PC-3 (cell line): ENCODE results near the gene ALG14. TPM values are rescaled to one million over a fixed set of nuclear protein-coding genes. Genes with fewer than 3 reads are reported as not detected.
A peak's percentile ranks its signal among the peaks of the same experiment; 100 is the strongest.

Experiments
- ATAC-seq: fragments of 200-7000 bp; cut with Tn5 transposase; 2 replicates; pipeline ENCODE4 v1.9.1; 2020; ENCODE audit warnings: mild to moderate bottlenecking, moderate library complexity
- BruUV-seq: library from RNA; stranded (reverse); fragments of 400-500 nt; replicated peaks from 2 replicates; lab custom pipeline; 2021; lab: Mats Ljungman, UMichigan
- CTCF ChIA-PET: fragments of 300-600 bp; sonication (Branson Sonifier 250); formaldehyde crosslinking; loops from one replicate; lab custom pipeline; 2022; ENCODE audit warnings: antibody characterized with exemption; lab: Charles Lee
- POLR2A ChIA-PET: fragments of 300-600 bp; sonication (Branson Sonifier 250); formaldehyde crosslinking; loops from one replicate; lab custom pipeline; 2022; ENCODE audit warnings: antibody characterized with exemption; ENCODE audit not compliant: unreplicated experiment; lab: Charles Lee
- DNase-seq: peaks from one replicate; pipeline ENCODE4 v3.0.0-alpha.2; 2015
- H2AFZ ChIP-seq: fragments of 300-600 bp; sonication (generic); 2 replicates; pipeline ENCODE4 v1.6.0; 2016; ENCODE audit warnings: antibody characterized with exemption, low read length
- H3F3A ChIP-seq: fragments of 300-600 bp; sonication (generic); one replicate; pipeline ENCODE4 v1.6.0; 2017; ENCODE audit warnings: antibody characterized with exemption, low read length, control low read depth, mild to moderate bottlenecking; ENCODE audit not compliant: unreplicated experiment
- H3K27ac ChIP-seq: fragments of 300-600 bp; sonication (generic); 2 replicates; pipeline ENCODE4 v1.5.1; 2016; ENCODE audit warnings: mild to moderate bottlenecking, low read length
- H3K27me3 ChIP-seq: fragments of 300-600 bp; sonication (generic); 2 replicates; pipeline ENCODE4 v1.6.1; 2016; ENCODE audit warnings: low read length, mixed read lengths
- H3K36me3 ChIP-seq: fragments of 300-600 bp; sonication (generic); 2 replicates; pipeline ENCODE4 v1.6.1; 2016; ENCODE audit warnings: low read depth, mixed run types, low read length, mixed read lengths
- H3K4me1 ChIP-seq: fragments of 300-600 bp; sonication (generic); 2 replicates; pipeline ENCODE4 v1.5.1; 2016; ENCODE audit warnings: low read length; ENCODE audit not compliant: insufficient read depth
- H3K4me2 ChIP-seq: fragments of 300-600 bp; sonication (generic); 2 replicates; pipeline ENCODE4 v1.6.0; 2016; ENCODE audit warnings: low read length
- H3K4me3 ChIP-seq: fragments of 300-600 bp; sonication (generic); 2 replicates; pipeline ENCODE4 v1.5.1; 2016; ENCODE audit warnings: mild to moderate bottlenecking, low read length, mixed read lengths
- H3K79me2 ChIP-seq: fragments of 300-600 bp; sonication (generic); 2 replicates; pipeline ENCODE4 v1.6.1; 2017; ENCODE audit warnings: low read length, mixed read lengths
- H3K9ac ChIP-seq: fragments of 300-600 bp; sonication (generic); 2 replicates; pipeline ENCODE4 v1.6.0; 2016; ENCODE audit warnings: mild to moderate bottlenecking, low read length
- H3K9me2 ChIP-seq: fragments of 300-600 bp; sonication (generic); replicated peaks from 2 replicates; pipeline ENCODE4 v1.6.1; 2016; ENCODE audit warnings: mixed run types, low read length, mixed read lengths
- H3K9me3 ChIP-seq: fragments of 300-600 bp; sonication (generic); 2 replicates; pipeline ENCODE4 v1.6.1; 2016; ENCODE audit warnings: low read length, mixed read lengths
- H4K20me1 ChIP-seq: fragments of 300-600 bp; sonication (generic); 2 replicates; pipeline ENCODE4 v1.6.1; 2016; ENCODE audit warnings: low read length, mixed read lengths
- CTCF ChIP-seq: fragments of 300-600 bp; sonication (generic); conservative IDR thresholded peaks from 2 replicates; pipeline ENCODE4 v1.5.1; 2017; ENCODE audit warnings: antibody characterized with exemption, low read depth, mild to moderate bottlenecking, low read length
- EZH2 ChIP-seq: fragments of 300-600 bp; sonication (generic); IDR thresholded peaks from one replicate; pipeline ENCODE4 v1.6.1; 2017; ENCODE audit warnings: antibody characterized with exemption, mild to moderate bottlenecking, low read length; ENCODE audit not compliant: unreplicated experiment
- EZH2phosphoT487 ChIP-seq: fragments of 300-600 bp; sonication (generic); IDR thresholded peaks from 2 replicates; pipeline ENCODE4 v1.6.1; 2018; ENCODE audit warnings: mild to moderate bottlenecking, antibody characterized with exemption, low read length, borderline replicate concordance
- intact Hi-C: fragments of 100-400 bp; cut with micrococcal nuclease; formaldehyde crosslinking; loops from 2 replicates; pipeline ENCODE4 v1.9.0; 2023
- total RNA-seq: library from RNA; depleted of rRNA; stranded (reverse); fragments of >200 nt; gene quantifications from 2 replicates; pipeline ENCODE4 v1.2.3, GENCODE V29; 2014

Gene ALG14
- total RNA-seq, 1 experiment from 2014 or later, result 3.4 TPM

GRCh38 chr1:94971491-94971924 is 101.2 kb downstream of the ALG14 start:
- intact Hi-C loops, result no loop called here
- peak overlapping the region; percentile 55 for H3K4me2 ChIP-seq

GRCh38 chr1:94970783-94971182 is 102.0 kb downstream of the ALG14 start:
- Histone ChIP-seq H2AFZ (no peak overlapping the region), H3K4me3 (no peak overlapping the region), H3K79me2 (no peaks in the 10 kb centered on the region), H4K20me1 (no peaks in the 10 kb centered on the region), H3K27ac (no peak overlapping the region), H3K9me2 (no peaks in the 10 kb centered on the region), H3K9ac (no peak overlapping the region), H3K9me3 (no peaks in the 10 kb centered on the region), H3K4me1 (peaks cover 33% of the 10 kb centered on the region), H3K36me3 (no peaks in the 10 kb centered on the region), H3F3A (peaks cover 6% of the 10 kb centered on the region), H3K27me3 (no peaks in the 10 kb centered on the region), H3K4me2 (peak overlapping the region; percentile 55)
- ChIA-PET CTCF (no interaction called here), POLR2A (no interaction called here)
- TF ChIP-seq EZH2phosphoT487 (no peak), EZH2 (no peak), CTCF (no peak)
- ATAC-seq, result no peak
- intact Hi-C loops, result no loop called here
- BruUV-seq, result no TSS peak
- peak; percentile 26 for DNase-seq

More at GRCh38 chr1:94971491-94971924, 101.2 kb downstream of the ALG14 start:
- no peak for TF ChIP-seq EZH2phosphoT487
- no peak for TF ChIP-seq EZH2
- TF ChIP-seq CTCF, result no peak
- Histone ChIP-seq H3F3A (peaks cover 6% of the 10 kb centered on the region), H3K9ac (no peak overlapping the region), H4K20me1 (no peaks in the 10 kb centered on the region), H3K9me2 (no peaks in the 10 kb centered on the region), H3K4me1 (peaks cover 33% of the 10 kb centered on the region), H3K27me3 (no peaks in the 10 kb centered on the region), H3K36me3 (no peaks in the 10 kb centered on the region), H3K79me2 (no peaks in the 10 kb centered on the region), H3K9me3 (no peaks in the 10 kb centered on the region), H3K27ac (no peak overlapping the region), H2AFZ (peak overlapping the region; percentile 70), H3K4me3 (no peak overlapping the region)
- no TSS peak for BruUV-seq
- ATAC-seq, result peak; percentile 61
- CTCF ChIA-PET, result no interaction called here
- peak; percentile 75 for DNase-seq
- POLR2A ChIA-PET, result no interaction called here

GRCh38 chr1:94969137-94969536 is 103.6 kb downstream of the ALG14 start:
- Histone ChIP-seq H3K27me3 (no peaks in the 10 kb centered on the region), H4K20me1 (no peaks in the 10 kb centered on the region), H3K36me3 (no peaks in the 10 kb centered on the region), H3K4me1 (peaks cover 20% of the 10 kb centered on the region), H3K27ac (no peak overlapping the region), H3K79me2 (no peaks in the 10 kb centered on the region), H3K9me2 (no peaks in the 10 kb centered on the region), H3K9ac (no peak overlapping the region), H3K4me2 (no peak overlapping the region), H3K4me3 (no peak overlapping the region), H3K9me3 (no peaks in the 10 kb centered on the region), H2AFZ (no peak overlapping the region), H3F3A (no peaks in the 10 kb centered on the region)
- ChIA-PET CTCF (no interaction called here), POLR2A (no interaction called here)
- intact Hi-C loops, result no loop called here
- DNase-seq (no peak), ATAC-seq (no peak)
- TF ChIP-seq CTCF (no peak), EZH2 (no peak), EZH2phosphoT487 (no peak)
- BruUV-seq, result no TSS peak
